Muscle layer of duodenum (tissue), 2 donors: ENCODE data around the gene CDC16.

Experiments
- H3K27ac ChIP-seq: one replicate; pipeline ENCODE4 v1.7.0; 2013; ENCODE audit warnings: mild to moderate bottlenecking, low read length
- H3K27me3 ChIP-seq: one replicate; pipeline ENCODE4 v1.7.0; 2013; ENCODE audit warnings: low read depth, mild to moderate bottlenecking, control low read depth, low read length
- H3K36me3 ChIP-seq, 2 donors: one replicate each; pipeline ENCODE4 v1.7.0; 2013; ENCODE audit warnings: low read length in 2 of 2, control low read depth in 1 of 2, mild to moderate bottlenecking in 1 of 2; ENCODE audit not compliant: insufficient read depth in 2 of 2, control insufficient read depth in 1 of 2
- H3K4me1 ChIP-seq, 2 donors: one replicate each; pipeline ENCODE4 v1.7.0; 2013; ENCODE audit warnings: low read length in 2 of 2, mild to moderate bottlenecking in 2 of 2, control low read depth in 1 of 2, moderate library complexity in 1 of 2; ENCODE audit not compliant: insufficient read depth in 2 of 2, control insufficient read depth in 1 of 2
- H3K4me3 ChIP-seq, 2 donors: one replicate each; pipeline ENCODE4 v1.7.0; 2013; ENCODE audit warnings: low read length in 2 of 2, low read depth in 1 of 2, mild to moderate bottlenecking in 1 of 2
- H3K9me3 ChIP-seq, 2 donors: one replicate each; pipeline ENCODE4 v1.7.0; 2013; ENCODE audit warnings: low read length in 2 of 2, control low read depth in 1 of 2, mild to moderate bottlenecking in 1 of 2; ENCODE audit not compliant: control insufficient read depth in 1 of 2
- donor health status: healthy.

Gene CDC16

GRCh38 chr13:114320065-114320464 is 85.4 kb downstream of the CDC16 start:
- Histone ChIP-seq H3K27me3 (no peaks in the 10 kb centered on the region), H3K9me3 (no peaks in the 10 kb centered on the region), H3K27ac (no peak overlapping the region), H3K36me3 (peaks cover 28 to 36% of the 10 kb centered on the region in 2 donors), H3K4me1 (peaks cover 6 to 33% of the 10 kb centered on the region in 2 donors), H3K4me3 (no peak overlapping the region)

GRCh38 chr13:114321256-114321655 is 86.6 kb downstream of the CDC16 start:
- peaks cover 38 to 40% of the 10 kb centered on the region in 2 donors for H3K36me3 ChIP-seq

More at GRCh38 chr13:114321256-114321655, 86.6 kb downstream of the CDC16 start:
- H3K27me3 ChIP-seq, result no peaks in the 10 kb centered on the region
- H3K4me1 ChIP-seq, result peaks cover 0 to 23% of the 10 kb centered on the region in 2 donors
- H3K27ac ChIP-seq, result no peak overlapping the region
- no peaks in the 10 kb centered on the region for H3K9me3 ChIP-seq
- no peak overlapping the region for H3K4me3 ChIP-seq
